ENCODE data around the gene ARMC10.

DNA sequence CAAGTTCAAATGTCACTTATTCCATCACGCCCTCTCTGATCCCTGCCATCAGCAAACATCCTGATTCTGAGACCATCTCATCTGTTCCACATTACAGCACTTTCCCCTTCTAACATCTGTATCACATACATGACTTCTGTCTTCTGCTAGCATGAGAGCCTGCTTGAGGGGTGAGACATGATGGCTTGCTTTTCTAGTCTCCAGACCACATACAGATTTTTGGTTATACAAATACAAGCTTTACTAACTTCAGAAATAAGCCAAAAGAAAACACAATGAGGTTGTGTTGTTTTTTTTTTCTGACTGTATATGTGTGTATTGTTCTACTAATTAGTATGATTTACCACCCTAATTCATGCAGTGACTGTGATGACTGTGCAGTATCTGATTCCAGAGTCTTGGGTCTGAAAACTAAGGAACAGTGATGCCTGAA lies 39.7 kb downstream of the ARMC10 start:
- no peak for TF ChIP-seq POU2F2 (IDR thresholded peaks at IDR 0.05; ENCODE audit: low read depth, low read length)
- TF ChIP-seq POLR2AphosphoS5 (IDR thresholded peaks at IDR 0.05; ENCODE audit: low read depth, low read length): no peak
- no peak for TF ChIP-seq POLR2A (IDR thresholded peaks at IDR 0.05; ENCODE audit: low read depth, low read length)
